ENCODE measurements around the gene RIC3. TPM values are rescaled to one million over a fixed set of nuclear protein-coding genes. Genes with fewer than 3 reads are reported as not detected.
A peak's percentile ranks its signal among the peaks of the same experiment; 100 is the strongest.

RIC3 gene
- total RNA-seq, 2 donors from 2014 or later, result 25.0 to 27.3 TPM

DNA sequence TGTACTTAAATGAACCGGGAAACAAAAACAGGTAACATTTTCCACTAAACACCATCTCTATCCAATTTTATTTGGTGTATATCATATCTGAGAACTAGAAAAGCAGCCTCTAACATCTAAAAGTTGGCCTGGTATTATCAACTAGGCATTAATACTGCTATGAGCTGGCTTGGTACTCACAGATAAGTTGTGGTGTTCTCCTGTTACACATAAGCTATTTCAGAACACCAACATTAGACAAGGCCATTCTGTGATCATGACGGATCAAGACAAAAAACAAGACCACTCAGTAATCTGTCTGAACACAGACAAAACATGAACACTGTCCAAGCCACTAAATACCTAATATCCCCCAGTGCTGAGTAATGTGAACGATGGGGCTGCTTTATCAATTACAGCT lies 11.9 kb downstream of the RIC3 start:
- 90% methylated on average over 3 of the region's 3 CpGs for WGBS
- Histone ChIP-seq H3K27me3 (replicated peaks; ENCODE audit: insufficient read depth) (no peaks in the 10 kb centered on the region), H3K27ac (no peak overlapping the region), H3K9me3 (no peaks in the 10 kb centered on the region), H3K4me3 (no peak overlapping the region), H3K4me1 (replicated peaks) (no peaks in the 10 kb centered on the region), H3K36me3 (no peaks in the 10 kb centered on the region)
- TF ChIP-seq, protein P1, sequence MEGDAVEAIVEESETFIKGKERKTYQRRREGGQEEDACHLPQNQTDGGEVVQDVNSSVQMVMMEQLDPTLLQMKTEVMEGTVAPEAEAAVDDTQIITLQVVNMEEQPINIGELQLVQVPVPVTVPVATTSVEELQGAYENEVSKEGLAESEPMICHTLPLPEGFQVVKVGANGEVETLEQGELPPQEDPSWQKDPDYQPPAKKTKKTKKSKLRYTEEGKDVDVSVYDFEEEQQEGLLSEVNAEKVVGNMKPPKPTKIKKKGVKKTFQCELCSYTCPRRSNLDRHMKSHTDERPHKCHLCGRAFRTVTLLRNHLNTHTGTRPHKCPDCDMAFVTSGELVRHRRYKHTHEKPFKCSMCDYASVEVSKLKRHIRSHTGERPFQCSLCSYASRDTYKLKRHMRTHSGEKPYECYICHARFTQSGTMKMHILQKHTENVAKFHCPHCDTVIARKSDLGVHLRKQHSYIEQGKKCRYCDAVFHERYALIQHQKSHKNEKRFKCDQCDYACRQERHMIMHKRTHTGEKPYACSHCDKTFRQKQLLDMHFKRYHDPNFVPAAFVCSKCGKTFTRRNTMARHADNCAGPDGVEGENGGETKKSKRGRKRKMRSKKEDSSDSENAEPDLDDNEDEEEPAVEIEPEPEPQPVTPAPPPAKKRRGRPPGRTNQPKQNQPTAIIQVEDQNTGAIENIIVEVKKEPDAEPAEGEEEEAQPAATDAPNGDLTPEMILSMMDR (IDR thresholded peaks at IDR 0.05), result no peak
- TF ChIP-seq POLR2AphosphoS5 (IDR thresholded peaks at IDR 0.05) (no peak), POLR2A (IDR thresholded peaks at IDR 0.05) (no peak)
- DNase-seq (ENCODE audit: low spot score), result no peak
- intact Hi-C loops (cut with DNase I), result no loop called here

DNA sequence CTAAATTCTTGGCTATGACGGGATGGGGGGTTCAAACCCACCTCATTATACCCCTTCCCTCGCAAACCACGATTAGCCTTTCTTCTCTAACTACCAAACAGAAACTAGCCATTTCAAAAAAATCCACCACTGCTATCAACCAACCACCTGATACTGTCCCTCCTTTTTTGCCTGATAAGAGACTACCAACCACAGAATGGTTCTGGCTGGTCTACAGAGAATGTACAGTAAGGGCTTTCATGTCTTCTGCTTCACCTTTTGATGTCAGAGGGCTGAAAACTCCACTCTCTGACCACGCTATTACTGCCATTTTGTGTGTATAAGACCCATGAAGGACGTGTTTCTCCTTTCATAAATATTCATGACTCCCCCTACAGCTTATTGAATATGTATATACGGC lies 19.1 kb downstream of the RIC3 start:
- H3K27me3 ChIP-seq (replicated peaks; ENCODE audit: insufficient read depth), result no peaks in the 10 kb centered on the region
- no peaks in the 10 kb centered on the region for H3K36me3 ChIP-seq
- H3K27ac ChIP-seq, result no peak overlapping the region
- intact Hi-C loops (cut with DNase I), result no loop called here
- no peaks in the 10 kb centered on the region for H3K9me3 ChIP-seq
- no peak overlapping the region for H3K4me3 ChIP-seq
- TF ChIP-seq, protein P1 (IDR thresholded peaks at IDR 0.05), result no peak
- no peak for DNase-seq (ENCODE audit: low spot score)
- 93% methylated on average over 6 of the region's 6 CpGs for WGBS
- no peaks in the 10 kb centered on the region for H3K4me1 ChIP-seq (replicated peaks)

DNA sequence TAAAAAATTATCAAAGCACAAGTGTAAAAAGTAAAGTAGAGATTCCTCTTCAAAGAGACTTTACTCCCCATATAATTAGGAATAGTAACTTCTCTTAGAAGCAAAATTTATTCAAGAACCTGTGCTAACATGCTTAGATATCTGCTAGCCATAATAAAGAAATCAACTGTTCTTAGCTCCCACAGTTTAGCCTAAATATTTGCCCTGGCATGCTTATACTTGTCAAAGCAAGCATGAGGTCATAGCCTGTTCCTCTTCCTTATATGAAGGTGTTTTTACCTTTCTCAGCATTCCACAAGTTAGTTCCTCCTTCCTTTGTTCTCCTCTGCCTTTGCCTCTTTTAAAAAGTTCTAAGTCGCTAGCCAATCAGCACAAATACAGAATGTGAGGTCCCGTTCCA lies 30.3 kb downstream of the RIC3 start:
- TF ChIP-seq POLR2AphosphoS5 (IDR thresholded peaks at IDR 0.05) (peak; percentile 63), POLR2A (IDR thresholded peaks at IDR 0.05) (no peak)
- TF ChIP-seq, protein P1 (IDR thresholded peaks at IDR 0.05), result no peak
- Histone ChIP-seq H3K4me3 (no peak overlapping the region), H3K27me3 (replicated peaks; ENCODE audit: insufficient read depth) (no peaks in the 10 kb centered on the region), H3K9me3 (no peaks in the 10 kb centered on the region), H3K36me3 (no peaks in the 10 kb centered on the region), H3K27ac (peak overlapping the region; percentile 42 to 50), H3K4me1 (replicated peaks) (no peaks in the 10 kb centered on the region)
- peak; percentile 45 for DNase-seq (ENCODE audit: low spot score)
- WGBS, result 56% methylated on average over 2 of the region's 2 CpGs
- intact Hi-C loops (cut with DNase I), result no loop called here

DNA sequence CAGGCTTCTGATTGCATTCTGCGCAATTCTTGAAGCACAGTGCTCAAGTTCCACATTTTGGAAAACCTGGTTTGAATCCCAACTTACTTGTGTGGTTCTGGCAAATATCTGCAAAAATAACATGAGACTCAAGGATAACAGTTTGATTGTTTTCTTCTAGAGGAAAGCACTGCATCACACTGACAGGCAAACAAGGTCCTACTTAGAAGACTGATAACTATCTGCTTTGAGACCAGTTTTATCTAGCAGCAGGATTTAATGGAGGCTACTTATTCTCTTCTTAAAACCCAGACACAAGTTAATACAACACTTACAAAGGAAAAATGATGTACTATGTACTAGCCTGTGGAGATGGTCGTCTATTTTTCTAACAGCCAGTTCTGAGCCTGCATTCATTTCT lies 41.4 kb downstream of the RIC3 start:
- no peak overlapping the region for H3K27ac ChIP-seq
- DNase-seq (ENCODE audit: low spot score), result no peak
- no peaks in the 10 kb centered on the region for H3K27me3 ChIP-seq (replicated peaks; ENCODE audit: insufficient read depth)
- intact Hi-C loops (cut with DNase I), result no loop called here
- H3K4me3 ChIP-seq, result no peak overlapping the region
- no peak for TF ChIP-seq POLR2A (IDR thresholded peaks at IDR 0.05)
- TF ChIP-seq, protein P1 (IDR thresholded peaks at IDR 0.05), result no peak
- H3K36me3 ChIP-seq, result no peaks in the 10 kb centered on the region
- no peaks in the 10 kb centered on the region for H3K9me3 ChIP-seq
- H3K4me1 ChIP-seq (replicated peaks), result no peaks in the 10 kb centered on the region
- 60% methylated on average over 2 of the region's 2 CpGs for WGBS

DNA sequence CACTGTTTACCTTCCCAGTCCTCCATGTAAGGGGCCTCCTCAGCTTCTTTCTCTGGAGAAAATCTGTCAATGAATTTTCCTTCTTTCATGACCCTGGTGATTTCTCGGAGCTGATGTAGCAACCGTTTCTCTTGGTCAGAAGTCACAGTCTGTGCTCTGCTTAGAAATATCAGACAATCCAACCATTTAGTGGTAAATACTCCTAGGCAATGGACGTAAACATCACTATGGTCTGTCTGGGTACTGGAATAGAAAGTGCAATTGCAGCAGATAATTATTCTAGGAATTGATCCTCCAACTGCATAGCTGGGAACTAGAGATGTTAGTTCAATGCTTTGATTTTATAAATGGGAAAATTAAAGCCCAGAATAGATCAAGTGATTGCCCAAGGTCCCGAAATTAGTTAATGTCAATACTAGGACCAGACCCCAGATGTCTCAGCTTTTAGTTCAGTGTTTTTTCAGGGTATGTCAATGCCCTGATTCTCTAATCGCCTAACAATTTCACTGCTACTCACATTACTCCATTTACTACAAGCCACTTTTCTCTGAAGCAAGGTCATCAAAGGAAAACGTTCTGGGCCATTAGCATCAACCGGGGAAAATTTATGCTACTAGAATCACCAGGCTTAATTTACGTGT lies 42.1 kb downstream of the RIC3 start:
- Histone ChIP-seq H3K4me3 (no peak overlapping the region), H3K9me3 (no peaks in the 10 kb centered on the region), H3K4me1 (replicated peaks) (no peaks in the 10 kb centered on the region), H3K27me3 (replicated peaks; ENCODE audit: insufficient read depth) (no peaks in the 10 kb centered on the region), H3K27ac (no peak overlapping the region), H3K36me3 (no peaks in the 10 kb centered on the region)
- intact Hi-C loops (cut with DNase I), result no loop called here
- WGBS, result 71% methylated on average over 8 of the region's 8 CpGs
- DNase-seq (ENCODE audit: low spot score), result no peak
- TF ChIP-seq, protein P1 (IDR thresholded peaks at IDR 0.05), result no peak
- TF ChIP-seq POLR2A (IDR thresholded peaks at IDR 0.05) (no peak), POLR2AphosphoS5 (IDR thresholded peaks at IDR 0.05) (no peak)

Data from prostate gland (tissue), 2 donors.